ENCODE measurements around the gene CD2AP.

The CD2AP gene, protein sequence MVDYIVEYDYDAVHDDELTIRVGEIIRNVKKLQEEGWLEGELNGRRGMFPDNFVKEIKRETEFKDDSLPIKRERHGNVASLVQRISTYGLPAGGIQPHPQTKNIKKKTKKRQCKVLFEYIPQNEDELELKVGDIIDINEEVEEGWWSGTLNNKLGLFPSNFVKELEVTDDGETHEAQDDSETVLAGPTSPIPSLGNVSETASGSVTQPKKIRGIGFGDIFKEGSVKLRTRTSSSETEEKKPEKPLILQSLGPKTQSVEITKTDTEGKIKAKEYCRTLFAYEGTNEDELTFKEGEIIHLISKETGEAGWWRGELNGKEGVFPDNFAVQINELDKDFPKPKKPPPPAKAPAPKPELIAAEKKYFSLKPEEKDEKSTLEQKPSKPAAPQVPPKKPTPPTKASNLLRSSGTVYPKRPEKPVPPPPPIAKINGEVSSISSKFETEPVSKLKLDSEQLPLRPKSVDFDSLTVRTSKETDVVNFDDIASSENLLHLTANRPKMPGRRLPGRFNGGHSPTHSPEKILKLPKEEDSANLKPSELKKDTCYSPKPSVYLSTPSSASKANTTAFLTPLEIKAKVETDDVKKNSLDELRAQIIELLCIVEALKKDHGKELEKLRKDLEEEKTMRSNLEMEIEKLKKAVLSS

DNA sequence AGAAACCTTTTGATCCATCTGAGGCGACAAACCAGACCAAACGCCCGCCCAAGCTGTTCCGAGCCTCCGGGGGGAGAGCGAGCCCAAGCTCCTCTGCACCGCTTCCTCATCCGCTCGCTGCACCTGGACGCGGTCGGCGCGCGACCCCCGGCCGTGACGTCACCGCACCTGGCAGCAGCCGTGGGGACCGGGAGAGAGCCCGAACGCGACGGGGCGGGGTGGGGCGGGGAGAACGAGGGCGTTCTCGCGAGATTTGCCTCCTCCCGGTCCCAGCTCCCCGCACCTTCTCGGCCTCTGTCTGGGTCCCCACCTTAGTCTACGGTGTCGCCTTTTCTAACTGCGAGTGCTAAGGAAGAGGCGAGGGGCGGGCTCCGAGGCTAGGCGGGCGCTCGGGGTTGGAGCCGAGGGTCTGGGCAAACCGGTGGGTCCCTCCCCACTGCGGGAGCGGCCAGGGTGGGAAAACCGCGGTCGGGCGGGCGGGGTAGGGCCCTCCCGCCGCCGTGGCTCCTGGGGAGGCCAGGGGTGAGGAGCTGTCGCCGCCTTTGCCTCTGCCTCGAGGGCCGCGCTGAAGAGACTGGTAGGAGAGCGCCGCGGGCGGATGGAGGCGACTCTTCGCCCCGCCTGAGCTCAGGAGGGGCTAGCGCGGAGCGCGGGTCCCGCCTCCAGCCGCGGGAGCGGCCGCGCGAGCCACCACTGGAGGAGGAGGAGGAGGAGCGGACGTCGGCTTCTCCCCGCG is at the start of gene CD2AP:
CD2AP (plus strand) TSS at position 293 of the 736 bp plus-strand sequence. CDS start 456 bp downstream, outside the sequence.
- intact Hi-C loops (cut with DNase I; ENCODE audit: low total_unique reads): no loop called here
- Histone ChIP-seq H3K27me3 (no peaks in the 10 kb centered on the region), H3K27ac (peak within 1 kb of the TSS; percentile 94 to 97), H3K36me3 (no peaks in the 10 kb centered on the region), H3K9me3 (no peaks in the 10 kb centered on the region), H3K4me3 (peak within 1 kb of the TSS; percentile 81 to 91), H3K4me1 (peaks cover 0 to 19% (median 8%) of the 10 kb centered on the region in 4 donors)
- peak; percentile 72 to 92 for DNase-seq
- TF ChIP-seq, protein P1, sequence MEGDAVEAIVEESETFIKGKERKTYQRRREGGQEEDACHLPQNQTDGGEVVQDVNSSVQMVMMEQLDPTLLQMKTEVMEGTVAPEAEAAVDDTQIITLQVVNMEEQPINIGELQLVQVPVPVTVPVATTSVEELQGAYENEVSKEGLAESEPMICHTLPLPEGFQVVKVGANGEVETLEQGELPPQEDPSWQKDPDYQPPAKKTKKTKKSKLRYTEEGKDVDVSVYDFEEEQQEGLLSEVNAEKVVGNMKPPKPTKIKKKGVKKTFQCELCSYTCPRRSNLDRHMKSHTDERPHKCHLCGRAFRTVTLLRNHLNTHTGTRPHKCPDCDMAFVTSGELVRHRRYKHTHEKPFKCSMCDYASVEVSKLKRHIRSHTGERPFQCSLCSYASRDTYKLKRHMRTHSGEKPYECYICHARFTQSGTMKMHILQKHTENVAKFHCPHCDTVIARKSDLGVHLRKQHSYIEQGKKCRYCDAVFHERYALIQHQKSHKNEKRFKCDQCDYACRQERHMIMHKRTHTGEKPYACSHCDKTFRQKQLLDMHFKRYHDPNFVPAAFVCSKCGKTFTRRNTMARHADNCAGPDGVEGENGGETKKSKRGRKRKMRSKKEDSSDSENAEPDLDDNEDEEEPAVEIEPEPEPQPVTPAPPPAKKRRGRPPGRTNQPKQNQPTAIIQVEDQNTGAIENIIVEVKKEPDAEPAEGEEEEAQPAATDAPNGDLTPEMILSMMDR (IDR thresholded peaks at IDR 0.05): no peak

DNA sequence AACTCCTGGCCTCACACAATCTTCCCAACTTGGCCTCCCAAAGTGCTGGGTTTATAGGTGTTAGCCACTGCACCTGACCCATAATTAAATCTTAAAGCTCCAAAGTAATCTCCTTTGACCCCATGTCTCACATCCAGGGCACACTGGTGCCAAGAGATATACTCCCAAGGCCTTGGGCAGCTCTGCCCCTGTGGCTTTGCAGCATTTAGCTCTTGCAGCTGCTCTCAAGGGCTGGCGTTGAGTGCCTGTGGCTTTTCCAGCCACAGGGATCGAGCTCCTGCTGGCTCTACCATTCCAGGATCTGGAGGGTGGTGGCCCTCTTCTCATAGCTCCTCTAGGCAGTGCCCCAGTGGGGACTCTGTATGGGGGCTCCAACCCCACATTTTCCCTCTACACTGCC is 49.3 kb upstream of the CD2AP start:
- no peaks in the 10 kb centered on the region for H3K36me3 ChIP-seq
- no peak for DNase-seq
- H3K9me3 ChIP-seq: peaks cover 2 to 13% (median 4%) of the 10 kb centered on the region in 3 donors
- intact Hi-C loops (cut with DNase I; ENCODE audit: low total_unique reads): no loop called here
- H3K4me1 ChIP-seq: no peaks in the 10 kb centered on the region
- no peak overlapping the region for H3K27ac ChIP-seq
- TF ChIP-seq, protein P1 (IDR thresholded peaks at IDR 0.05): no peak
- H3K4me3 ChIP-seq: no peak overlapping the region
- no peaks in the 10 kb centered on the region for H3K27me3 ChIP-seq

DNA sequence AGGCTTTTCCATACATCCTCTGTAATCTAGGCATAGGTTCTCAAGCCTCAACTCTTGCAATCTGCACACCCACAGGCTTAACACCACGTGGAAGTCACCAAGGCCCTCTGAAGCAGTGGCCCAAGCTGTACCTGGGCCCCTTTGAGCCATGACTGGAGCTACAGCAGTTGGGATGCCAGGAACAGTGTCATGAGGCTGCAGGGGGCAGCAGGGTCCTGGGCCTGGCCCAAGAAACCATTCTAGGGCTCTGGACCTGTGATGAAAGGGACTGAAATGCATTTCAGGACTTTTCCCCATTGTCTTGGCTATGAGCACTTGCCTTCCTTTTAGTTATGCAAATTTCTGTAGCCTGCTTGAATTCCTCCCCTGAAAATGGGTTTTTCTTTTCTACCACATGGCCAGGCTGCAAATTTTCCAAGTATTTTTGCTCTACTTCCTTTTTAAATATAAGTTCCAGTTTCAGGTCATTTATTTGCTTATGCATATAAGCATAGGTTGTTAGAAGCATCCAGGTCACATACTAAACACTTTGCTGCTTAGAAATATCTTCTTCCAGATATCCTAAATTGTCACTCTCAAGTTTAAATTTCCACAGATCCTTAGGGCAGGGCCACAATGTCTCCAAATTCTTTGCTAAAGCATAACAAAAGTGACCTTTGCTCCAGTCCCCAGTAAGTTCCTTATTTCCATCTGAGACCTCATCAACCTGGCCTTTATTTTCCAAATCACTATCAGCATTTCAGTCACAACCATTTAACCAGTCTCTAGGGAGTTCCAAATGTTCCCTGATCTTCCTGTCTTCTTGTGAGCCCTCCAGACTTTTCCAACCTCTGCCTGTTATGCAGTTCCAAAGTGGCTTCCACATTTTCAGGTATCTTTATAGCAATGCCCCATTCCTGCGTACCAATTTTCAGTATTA is 48.6 kb upstream of the CD2AP start:
- Histone ChIP-seq H3K4me1 (no peaks in the 10 kb centered on the region), H3K27me3 (no peaks in the 10 kb centered on the region), H3K4me3 (no peak overlapping the region), H3K36me3 (no peaks in the 10 kb centered on the region), H3K27ac (no peak overlapping the region), H3K9me3 (peaks cover 2 to 13% (median 4%) of the 10 kb centered on the region in 3 donors)
- TF ChIP-seq, protein P1 (IDR thresholded peaks at IDR 0.05): no peak
- intact Hi-C loops (cut with DNase I; ENCODE audit: low total_unique reads): no loop called here
- DNase-seq: no peak

DNA sequence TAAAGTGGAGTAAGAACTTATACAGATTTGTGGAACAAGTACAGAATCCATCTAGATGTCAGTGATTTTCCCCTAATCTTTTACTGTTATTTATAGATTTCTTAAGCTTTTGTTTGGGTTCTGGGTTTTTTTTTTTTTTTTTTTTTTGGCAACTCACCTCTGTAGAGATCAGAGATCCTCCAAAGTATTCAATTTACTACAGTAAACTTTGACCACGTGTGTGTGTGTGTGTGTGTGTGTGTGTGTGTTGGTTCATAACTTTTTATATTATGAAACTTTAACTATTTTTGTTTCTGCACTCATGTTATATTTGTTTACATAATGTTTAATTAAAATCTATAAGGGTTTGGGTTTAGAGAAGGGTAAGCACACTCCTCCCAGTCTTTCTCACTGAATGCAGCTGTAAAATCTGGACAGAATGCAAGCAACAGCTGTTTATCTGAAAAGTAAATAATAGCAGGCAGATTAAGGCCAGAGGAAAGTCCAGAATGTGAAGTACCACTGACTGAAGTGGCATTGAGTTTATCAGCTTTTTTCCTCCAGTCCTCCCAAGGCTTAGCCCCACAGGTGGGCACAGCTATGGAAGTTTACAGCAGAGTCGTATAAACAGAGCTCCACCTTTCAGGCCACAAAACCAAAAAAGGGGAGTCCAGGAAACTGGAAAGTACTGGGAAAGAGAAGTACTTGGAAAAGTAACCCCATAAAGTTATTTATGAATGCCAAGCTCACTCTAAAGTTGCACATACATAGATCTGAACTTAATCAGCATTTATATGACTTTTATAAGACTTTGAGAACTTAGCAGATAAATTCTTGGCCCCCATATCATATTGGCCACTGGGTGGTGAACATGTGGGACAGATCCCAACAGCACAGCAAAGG is 43.0 kb upstream of the CD2AP start:
- Histone ChIP-seq H3K27me3 (peaks cover 0 to 3% of the 10 kb centered on the region in 2 donors), H3K36me3 (no peaks in the 10 kb centered on the region), H3K27ac (no peak overlapping the region), H3K4me1 (no peaks in the 10 kb centered on the region), H3K9me3 (peaks cover 0 to 3% (median 0%) of the 10 kb centered on the region in 3 donors), H3K4me3 (no peak overlapping the region)
- intact Hi-C loops (cut with DNase I; ENCODE audit: low total_unique reads): no loop called here
- TF ChIP-seq, protein P1 (IDR thresholded peaks at IDR 0.05): no peak
- DNase-seq: no peak

Measured in tibial artery (tissue), 4 donors.